GM19240 (cell line): ENCODE results near the gene LYPD6B.

Experiments used
- DNase-seq: peaks from one replicate; pipeline ENCODE4 v3.0.0; 2011; ENCODE audit warnings: low spot score; ENCODE audit not compliant: insufficient read length

Gene LYPD6B

GRCh38 chr2:149070681-149071320, 32.3 kb downstream of the LYPD6B start:
- DNase-seq: no peak

DNA sequence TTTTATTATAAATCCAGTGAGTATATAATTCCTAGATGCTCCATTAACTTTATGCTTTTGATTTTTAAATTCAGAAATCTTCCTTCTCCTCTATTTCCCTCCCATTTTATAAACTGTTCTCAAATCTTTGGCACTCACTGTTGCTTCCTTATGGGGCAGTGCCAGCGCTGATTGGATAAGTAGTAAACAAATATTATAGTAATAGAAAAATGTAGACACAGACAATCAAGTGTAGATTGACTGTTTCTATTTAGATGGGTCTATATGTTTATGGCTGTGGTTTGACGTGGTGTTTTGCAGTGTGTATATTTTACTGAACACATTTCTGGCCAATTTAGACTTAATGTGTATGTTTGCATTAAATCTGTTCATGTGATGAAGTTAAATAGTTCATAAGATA, 36.6 kb downstream of the LYPD6B start:
- DNase-seq: no peak

DNA sequence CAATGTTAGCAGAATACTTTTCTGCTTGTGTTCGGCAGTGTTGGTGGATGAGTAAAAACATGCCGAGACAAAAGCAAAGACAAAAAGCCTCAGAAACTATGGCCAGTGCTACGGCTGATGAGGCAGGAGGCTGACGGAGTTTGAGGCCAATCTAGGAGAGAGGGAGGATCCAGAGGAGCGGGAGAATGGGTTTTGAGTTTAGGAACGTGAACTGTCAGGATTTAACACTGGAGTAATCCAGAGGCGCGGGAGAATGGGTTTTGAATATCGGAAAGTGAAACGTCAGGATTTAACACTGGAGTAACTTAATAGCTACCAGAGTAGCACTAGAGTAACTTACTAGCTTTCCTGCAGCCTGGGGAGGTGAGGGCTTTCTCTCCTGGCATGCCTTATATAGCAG, 37.4 kb downstream of the LYPD6B start:
- no peak for DNase-seq

DNA sequence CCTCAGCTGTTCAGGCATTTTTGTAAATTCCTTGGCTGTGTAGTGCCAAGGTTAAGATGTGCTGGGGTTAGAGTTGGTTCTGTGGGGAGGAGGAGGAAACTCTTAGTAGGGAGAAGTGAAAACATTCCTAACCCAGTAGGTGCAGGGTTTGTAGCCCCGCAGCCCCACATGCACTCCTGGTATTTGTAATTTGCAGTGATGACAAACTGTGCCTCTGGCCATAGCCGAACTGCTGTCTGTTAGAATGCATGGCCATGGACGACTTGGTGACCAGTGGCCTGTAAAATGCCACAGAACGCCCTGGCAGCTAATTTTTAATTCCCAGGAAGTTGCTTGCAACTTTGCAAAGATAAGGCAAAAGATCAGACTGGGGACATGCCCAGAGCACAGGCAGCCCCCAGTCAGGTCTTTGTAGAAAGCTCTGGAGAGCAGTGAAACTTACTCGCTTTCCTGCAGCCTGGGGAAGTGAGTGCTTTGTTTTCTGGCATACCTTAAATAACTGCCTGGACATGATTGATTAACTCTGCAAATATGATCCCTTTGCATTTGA, 38.4 kb downstream of the LYPD6B start:
- DNase-seq: no peak

DNA sequence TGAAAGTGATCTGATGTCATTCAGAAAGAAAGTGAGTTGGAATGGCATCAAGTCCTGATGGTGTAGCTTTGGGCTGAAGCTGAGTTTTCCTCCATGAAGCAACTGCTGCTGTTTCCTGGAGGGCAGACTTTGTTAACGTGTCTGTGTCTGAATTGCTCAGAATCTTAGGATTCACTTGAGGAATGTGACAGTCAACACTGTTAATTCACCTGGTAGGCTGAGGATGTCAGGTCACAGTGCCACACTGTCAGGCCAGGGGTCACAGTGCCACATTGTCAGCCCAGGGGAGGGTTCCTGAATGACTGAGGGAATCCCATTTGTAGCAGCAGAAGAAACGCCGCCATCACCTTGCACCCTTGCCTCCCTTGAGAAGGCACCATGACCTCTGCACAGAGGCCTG, 39.4 kb downstream of the LYPD6B start:
- no peak for DNase-seq

- DNase-seq: no peak
These were observed 41.6 kb downstream of the LYPD6B start for GRCh38 chr2:149080099-149080498.

DNA sequence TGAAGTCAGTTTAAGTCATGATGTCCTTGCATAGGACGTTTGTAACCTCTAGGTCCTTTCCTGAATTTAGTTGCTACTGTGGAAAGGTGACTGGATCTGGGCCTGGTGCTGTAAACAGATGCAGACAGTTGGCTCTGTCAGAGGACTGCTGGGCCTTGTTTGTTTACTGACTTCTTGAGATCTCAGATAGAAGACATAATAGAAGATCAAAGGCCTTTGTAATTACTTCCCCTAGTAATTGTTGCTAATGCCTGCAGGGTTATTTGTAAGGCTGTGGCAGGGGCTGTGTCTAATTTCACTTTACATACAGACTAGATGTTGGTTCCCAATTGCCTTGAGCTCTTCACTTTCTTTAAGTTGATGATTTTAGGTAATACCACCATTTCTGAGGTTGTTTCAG, 42.5 kb downstream of the LYPD6B start:
- no peak for DNase-seq

DNA sequence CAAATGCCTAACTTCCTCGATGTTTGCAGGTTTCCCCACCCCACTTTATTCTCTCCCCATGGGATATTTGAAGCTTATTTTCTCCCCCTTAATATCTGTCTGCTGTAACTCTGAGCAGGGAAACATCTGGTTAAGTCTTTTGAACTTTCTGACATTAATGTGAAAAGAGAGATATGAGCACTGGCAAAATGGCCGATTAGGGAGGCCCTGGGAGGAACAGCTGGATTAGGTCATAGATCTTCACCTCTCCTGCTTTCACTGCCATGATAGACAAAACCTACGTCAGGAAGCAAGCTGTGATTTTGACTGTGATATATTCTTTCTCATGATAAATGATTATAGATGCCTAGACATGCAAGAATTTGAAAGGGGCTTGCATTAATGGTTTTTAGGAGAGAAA, 43.6 kb downstream of the LYPD6B start:
- DNase-seq: no peak

GRCh38 chr2:149082735-149083134, 44.2 kb downstream of the LYPD6B start:
- DNase-seq: no peak

DNA sequence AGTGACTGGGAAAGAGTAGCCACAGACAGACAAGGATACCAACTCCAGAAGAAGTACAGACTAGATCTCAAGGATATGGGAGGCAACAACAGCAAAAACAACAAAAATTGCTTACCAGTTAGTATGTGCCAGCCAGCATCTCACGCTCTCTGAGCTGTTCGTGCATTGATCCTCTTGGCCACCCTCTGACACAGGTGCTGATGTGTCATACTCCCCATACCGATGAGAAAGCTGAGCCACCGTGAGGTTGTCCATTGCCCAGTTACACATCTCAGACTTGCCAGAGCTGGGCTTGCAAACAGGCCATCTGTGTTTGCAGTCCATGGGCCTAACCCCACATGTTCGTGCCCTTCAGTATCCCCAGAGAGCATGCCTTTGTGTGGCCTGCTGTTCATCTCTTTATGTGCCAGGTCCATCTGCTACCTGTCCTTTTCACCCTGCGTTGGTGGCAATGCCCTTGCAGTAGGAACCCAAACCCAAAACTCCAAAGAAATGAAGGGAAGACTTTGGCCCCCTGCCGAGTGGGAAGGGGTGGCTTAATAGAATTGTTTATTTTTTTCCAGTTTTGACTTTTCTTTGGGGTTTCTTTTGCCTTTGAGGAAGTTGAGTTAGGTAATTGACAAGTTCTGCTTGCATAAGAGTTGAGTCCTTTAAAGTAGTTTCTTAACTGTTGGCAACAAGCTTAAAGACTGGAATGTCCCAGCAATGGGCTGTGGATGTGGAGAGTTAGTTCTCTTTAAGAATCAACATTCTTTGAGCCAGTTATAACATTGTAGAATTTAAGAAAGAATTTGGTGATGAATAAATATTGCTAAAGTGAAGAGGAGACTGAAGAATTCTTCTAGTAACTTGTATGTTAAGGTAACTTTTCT, 46.7 kb downstream of the LYPD6B start:
- no peak for DNase-seq

DNA sequence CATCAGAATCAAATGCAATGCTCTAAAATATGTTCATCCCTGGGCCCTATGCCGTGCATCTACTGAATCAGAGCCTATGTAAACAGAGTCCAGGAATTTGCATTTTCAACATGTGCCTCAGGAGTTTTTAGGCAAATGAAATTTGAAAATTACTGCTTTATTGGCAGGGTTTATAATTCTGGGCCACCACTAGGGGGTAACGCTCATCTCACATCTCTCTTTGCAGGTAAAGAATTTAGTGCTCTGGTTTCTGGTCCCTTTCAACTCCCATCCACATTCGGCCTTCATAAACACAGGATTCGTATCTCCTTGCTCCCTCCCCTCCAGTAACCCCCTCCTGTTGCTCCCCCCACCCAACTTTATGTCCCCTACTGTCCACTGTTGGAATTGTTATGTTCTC, 49.3 kb downstream of the LYPD6B start:
- no peak for DNase-seq

- DNase-seq: no peak
These were observed 50.6 kb downstream of the LYPD6B start for GRCh38 chr2:149089068-149089467.

DNA sequence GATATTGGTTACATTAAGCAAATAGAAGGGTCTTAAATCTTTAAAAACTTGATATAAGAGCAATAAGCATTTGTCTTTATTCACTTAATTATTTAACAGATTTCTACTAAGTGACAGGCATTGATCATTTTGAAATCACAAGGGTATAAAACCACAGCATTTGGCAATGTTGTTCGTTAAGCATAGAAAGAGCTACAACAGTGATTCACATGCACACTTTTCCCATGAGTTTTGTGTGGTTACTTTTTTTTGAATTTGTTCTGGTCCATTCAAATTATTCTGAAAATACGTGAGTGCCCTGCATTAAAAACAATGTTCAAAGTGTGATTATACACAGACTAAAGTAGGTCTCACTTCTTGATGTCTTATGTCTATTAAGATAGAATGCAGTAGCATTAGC, 52.2 kb downstream of the LYPD6B start:
- DNase-seq: no peak

- DNase-seq: no peak
These were observed 55.1 kb downstream of the LYPD6B start for GRCh38 chr2:149093579-149093978.

GRCh38 chr2:149094217-149095015, 55.9 kb downstream of the LYPD6B start:
- DNase-seq: no peak

GRCh38 chr2:149098701-149099100, 60.2 kb downstream of the LYPD6B start:
- no peak for DNase-seq

DNA sequence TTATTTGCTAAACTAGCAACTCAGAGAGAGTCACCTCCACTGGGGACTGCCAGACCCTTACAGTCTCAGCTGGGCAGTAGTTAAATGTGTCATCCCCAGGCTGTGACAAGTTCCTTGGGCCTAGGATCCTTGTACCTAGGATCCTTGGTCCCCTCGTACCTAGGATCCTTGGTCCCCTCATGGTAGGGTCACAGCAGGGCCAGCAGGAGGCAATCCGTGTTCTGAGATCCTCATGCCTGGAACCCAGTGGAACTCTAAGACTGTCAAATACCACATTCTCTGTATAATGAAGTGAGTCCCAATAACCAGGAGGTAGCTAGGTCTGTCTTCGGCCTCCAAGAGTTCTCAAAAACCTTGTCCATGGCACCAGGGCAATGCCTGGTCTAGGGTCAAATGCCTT, 60.8 kb downstream of the LYPD6B start:
- no peak for DNase-seq

DNA sequence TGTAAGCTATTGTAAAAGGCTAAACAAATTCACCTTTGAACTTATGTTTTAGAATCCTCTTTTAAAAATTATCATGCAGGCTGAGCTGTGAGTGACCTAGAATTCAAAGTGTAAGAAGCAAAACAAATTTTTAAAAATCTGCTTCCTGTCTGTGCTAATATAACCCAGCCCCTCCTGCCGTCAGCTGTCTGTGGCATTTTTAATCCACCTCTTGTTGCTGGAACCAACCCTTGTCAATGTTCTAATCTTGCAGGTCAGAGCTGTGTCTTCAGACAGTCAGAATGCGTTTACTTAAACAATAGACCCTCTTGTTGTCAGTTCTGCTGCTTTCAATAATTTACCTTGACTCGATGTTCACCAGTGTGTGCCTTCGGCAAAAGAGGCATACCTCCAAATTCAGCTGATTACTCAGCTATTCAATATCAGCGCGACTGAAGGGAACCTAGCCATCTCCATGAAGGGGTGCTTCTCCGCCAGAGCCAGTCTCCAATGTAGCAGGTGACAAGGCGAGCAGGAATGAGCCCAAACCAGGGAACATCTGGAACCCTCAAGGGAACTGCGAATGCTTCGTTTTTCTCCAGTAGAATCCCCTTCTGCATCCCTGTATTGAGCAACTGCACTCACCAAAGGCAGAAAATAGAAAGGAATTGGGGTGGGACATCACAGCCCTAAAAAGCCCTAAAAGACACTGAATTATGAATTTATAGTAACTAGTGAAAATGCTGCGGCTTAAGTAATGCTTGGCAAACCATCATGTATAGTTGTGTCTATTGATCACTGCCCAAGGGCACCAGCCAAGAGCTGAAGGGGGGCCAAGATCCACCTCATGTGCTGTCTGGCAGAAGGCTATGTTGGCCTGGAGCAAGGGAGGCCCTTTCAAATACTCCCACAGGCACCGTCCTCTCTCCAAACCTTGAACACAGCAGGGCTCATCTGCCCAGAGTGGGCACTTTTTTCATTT, 62.5 kb downstream of the LYPD6B start:
- DNase-seq: no peak

DNA sequence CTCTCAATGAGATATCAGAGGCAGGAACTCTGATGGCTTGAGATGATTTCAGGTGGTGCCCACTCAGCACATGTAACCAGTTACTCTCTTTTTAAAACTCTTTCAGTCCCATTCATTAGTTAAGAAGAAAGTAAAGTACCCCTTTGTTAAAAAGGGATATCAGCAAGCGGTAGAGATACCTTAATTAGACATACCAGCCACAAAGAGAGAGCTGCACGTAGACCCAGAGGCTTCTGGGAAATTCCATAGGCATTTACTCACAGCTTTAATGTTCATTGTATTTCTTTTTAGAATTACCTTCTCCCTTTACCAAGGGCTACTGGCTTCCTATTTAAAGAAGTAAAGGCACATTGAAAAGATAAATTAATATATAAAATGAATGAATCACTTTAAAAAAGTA, 63.3 kb downstream of the LYPD6B start:
- DNase-seq: no peak

GRCh38 chr2:149103081-149103620, 64.7 kb downstream of the LYPD6B start:
- DNase-seq: no peak
